ENCODE data around the gene GOPC. TPM values are rescaled to one million over a fixed set of nuclear protein-coding genes. Genes with fewer than 3 reads are reported as not detected.

GOPC gene
- total RNA-seq, 1 donor from 2014 or later = 32.8 TPM

GRCh38 chr6:117568831-117569410 lies 33.4 kb downstream of the GOPC start:
- Mint-ChIP-seq H3K4me1 (ENCODE audit: unreplicated experiment) (no peaks in the 10 kb centered on the region), H3K27me3 (no peaks in the 10 kb centered on the region), H3K4me3 (no peak overlapping the region), H3K27ac (no peak overlapping the region), H3K36me3 (peaks cover 20% of the 10 kb centered on the region), H3K9me3 (no peaks in the 10 kb centered on the region)
- TF ChIP-seq, protein P1, sequence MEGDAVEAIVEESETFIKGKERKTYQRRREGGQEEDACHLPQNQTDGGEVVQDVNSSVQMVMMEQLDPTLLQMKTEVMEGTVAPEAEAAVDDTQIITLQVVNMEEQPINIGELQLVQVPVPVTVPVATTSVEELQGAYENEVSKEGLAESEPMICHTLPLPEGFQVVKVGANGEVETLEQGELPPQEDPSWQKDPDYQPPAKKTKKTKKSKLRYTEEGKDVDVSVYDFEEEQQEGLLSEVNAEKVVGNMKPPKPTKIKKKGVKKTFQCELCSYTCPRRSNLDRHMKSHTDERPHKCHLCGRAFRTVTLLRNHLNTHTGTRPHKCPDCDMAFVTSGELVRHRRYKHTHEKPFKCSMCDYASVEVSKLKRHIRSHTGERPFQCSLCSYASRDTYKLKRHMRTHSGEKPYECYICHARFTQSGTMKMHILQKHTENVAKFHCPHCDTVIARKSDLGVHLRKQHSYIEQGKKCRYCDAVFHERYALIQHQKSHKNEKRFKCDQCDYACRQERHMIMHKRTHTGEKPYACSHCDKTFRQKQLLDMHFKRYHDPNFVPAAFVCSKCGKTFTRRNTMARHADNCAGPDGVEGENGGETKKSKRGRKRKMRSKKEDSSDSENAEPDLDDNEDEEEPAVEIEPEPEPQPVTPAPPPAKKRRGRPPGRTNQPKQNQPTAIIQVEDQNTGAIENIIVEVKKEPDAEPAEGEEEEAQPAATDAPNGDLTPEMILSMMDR (conservative IDR thresholded peaks at IDR 0.05) = no peak
- DNase-seq (ENCODE audit: extremely low spot score, unreplicated experiment) = no peak

DNA sequence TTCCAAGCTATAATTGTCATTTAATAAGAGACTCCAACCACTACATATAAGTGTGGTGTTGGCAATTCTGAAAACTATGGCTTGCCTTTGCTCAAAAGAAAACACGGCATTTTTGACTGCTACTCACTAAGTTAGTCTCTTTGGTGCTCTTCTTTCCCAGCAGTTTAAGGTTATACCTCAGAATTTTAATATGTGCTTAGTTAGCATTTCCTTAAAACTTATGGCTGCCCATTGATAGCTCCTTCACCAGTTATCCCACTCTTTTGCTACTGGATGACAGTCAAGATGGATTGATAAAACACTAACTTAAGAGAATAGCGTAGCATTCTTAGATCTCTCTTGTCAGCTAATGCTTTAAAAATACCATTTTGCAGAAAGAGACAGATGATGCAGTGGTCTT lies 34.1 kb downstream of the GOPC start:
- DNase-seq (ENCODE audit: extremely low spot score, unreplicated experiment) = no peak
- Mint-ChIP-seq H3K36me3 (peaks cover 18% of the 10 kb centered on the region), H3K4me1 (ENCODE audit: unreplicated experiment) (no peaks in the 10 kb centered on the region), H3K4me3 (no peak overlapping the region), H3K27ac (no peak overlapping the region), H3K9me3 (no peaks in the 10 kb centered on the region), H3K27me3 (no peaks in the 10 kb centered on the region)
- TF ChIP-seq, protein P1 (conservative IDR thresholded peaks at IDR 0.05) = no peak

DNA sequence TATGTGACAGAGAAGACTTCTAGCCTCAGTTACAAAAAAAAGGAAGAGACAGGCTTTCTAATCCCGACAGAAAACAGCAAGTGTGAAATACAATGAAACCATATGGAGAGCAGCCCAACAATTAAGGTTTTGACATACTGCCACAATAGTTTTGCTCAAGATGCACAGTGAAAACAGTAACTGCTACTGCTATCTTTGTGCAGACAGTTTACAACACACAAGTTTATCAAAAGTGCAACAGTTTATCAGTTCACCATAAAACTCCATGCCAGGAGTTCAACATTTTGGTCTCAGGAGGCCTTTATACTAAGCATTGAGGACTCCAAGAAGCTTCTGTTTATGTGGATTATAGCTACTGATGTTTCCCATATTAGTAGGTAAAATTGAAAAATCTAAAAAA lies 37.6 kb downstream of the GOPC start:
- Mint-ChIP-seq H3K27me3 (no peaks in the 10 kb centered on the region), H3K4me3 (no peak overlapping the region), H3K4me1 (ENCODE audit: unreplicated experiment) (no peaks in the 10 kb centered on the region), H3K9me3 (no peaks in the 10 kb centered on the region), H3K36me3 (peaks cover 11% of the 10 kb centered on the region), H3K27ac (no peak overlapping the region)
- DNase-seq (ENCODE audit: extremely low spot score, unreplicated experiment) = no peak
- TF ChIP-seq, protein P1 (conservative IDR thresholded peaks at IDR 0.05) = no peak

- Mint-ChIP-seq H3K9me3 (no peaks in the 10 kb centered on the region), H3K27me3 (no peaks in the 10 kb centered on the region), H3K27ac (no peak overlapping the region), H3K4me3 (no peak overlapping the region), H3K36me3 (peaks cover 5% of the 10 kb centered on the region), H3K4me1 (ENCODE audit: unreplicated experiment) (no peaks in the 10 kb centered on the region)
- TF ChIP-seq, protein P1 (conservative IDR thresholded peaks at IDR 0.05) = no peak
- no peak for DNase-seq (ENCODE audit: extremely low spot score, unreplicated experiment)
Measured at GRCh38 chr6:117561128-117561527, 41.2 kb downstream of the GOPC start.

DNA sequence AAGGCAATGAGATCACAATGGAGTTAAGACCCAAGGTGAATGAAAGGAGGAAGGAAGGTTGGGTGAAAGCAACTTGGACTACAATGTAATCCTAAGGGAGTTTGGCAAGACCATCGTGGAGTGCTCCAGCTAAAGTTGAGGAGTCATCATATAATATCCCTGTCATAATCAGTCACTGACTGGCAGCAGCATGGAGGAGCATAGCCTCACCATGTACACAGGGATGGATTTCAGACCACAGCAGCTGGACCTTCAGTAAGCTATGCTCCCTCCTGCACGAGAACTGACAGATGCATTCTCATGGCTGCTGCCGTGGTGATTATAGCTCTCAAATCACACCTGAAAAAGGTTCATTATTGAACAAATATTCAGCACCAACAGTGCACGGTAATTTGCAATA lies 43.0 kb downstream of the GOPC start:
- no peak for DNase-seq (ENCODE audit: extremely low spot score, unreplicated experiment)
- H3K27me3 Mint-ChIP-seq = no peaks in the 10 kb centered on the region
- no peak overlapping the region for H3K4me3 Mint-ChIP-seq
- H3K27ac Mint-ChIP-seq = no peak overlapping the region
- peaks cover 5% of the 10 kb centered on the region for H3K36me3 Mint-ChIP-seq
- no peaks in the 10 kb centered on the region for H3K9me3 Mint-ChIP-seq
- H3K4me1 Mint-ChIP-seq (ENCODE audit: unreplicated experiment) = no peaks in the 10 kb centered on the region
- TF ChIP-seq, protein P1 (conservative IDR thresholded peaks at IDR 0.05) = no peak

DNA sequence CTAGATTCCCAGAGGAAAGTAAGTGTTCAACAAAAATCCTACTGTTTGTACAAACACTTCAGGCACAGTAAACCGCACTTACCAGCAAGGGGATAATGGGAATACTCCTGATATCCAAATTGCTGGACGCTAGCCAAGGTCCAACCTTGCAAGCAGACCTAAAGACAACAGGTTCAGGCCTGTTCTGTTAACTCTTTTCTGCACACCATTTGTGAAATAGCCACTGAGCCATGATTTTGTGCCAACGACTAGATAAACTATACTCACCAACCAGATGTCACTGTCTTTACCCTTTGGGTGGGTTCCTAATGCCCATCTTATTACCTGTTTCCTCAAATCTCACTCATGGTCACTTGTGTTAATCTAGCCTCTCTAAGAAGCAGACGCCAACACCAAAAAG lies 43.5 kb downstream of the GOPC start:
- no peak for DNase-seq (ENCODE audit: extremely low spot score, unreplicated experiment)
- H3K27ac Mint-ChIP-seq = no peak overlapping the region
- H3K4me3 Mint-ChIP-seq = no peak overlapping the region
- no peaks in the 10 kb centered on the region for H3K27me3 Mint-ChIP-seq
- H3K4me1 Mint-ChIP-seq (ENCODE audit: unreplicated experiment) = no peaks in the 10 kb centered on the region
- H3K36me3 Mint-ChIP-seq = peaks cover 5% of the 10 kb centered on the region
- no peaks in the 10 kb centered on the region for H3K9me3 Mint-ChIP-seq
- TF ChIP-seq, protein P1 (conservative IDR thresholded peaks at IDR 0.05) = no peak

Data from type B pancreatic cell (in vitro differentiated cells).